ENCODE results near the gene KRTCAP3.
A peak's percentile ranks its signal among the peaks of the same experiment; 100 is the strongest.

KRTCAP3 gene

GRCh38 chr2:27441226-27441926 is 805 bp upstream of the KRTCAP3 start:
- no peak for DNase-seq

GRCh38 chr2:27442920-27443282 is 720 bp downstream of the KRTCAP3 start:
- peak in 1 of 3 donors; percentile 10 for DNase-seq

GRCh38 chr2:27445155-27445554 is 3.0 kb downstream of the KRTCAP3 start:
- DNase-seq: no peak

DNA sequence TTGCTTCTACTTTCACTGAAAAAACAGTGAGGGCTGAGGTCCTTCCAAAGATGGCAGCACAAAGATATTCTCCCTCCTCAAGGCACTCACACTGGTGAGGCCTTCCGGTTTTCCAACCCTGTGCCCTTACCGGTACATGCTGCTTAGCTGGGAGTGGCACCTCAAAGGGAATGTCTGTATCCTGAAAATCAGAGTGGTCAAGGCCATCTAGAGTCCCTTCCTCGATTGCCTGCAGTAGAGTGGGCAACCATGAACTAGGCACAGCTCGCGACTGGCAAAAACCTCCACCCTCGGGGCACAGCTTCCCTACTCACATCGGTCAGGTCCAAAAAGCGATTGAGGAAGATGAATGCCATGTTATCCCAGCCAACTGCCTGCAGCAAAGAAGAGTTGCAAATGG is 3.4 kb downstream of the KRTCAP3 start:
- DNase-seq: no peak

DNA sequence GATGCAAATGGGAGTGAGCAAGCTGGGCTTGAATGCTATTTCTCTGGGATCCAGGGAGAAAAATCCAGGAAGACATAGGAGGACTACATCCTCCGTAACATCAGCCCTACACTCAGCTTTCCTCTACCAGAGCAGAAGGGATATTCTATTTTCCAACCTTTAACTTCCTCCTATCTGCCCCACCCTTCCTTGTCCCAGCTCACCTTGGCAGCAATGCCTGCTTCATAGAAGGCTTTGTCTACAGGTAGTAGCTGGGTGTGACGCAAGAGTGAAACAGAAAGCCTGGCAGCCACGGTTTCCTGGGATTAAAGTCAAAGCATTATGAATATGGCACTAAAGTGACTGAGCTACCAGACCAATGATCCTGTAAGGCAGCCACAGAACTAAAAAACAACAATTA is 3.9 kb downstream of the KRTCAP3 start:
- no peak for DNase-seq

DNA sequence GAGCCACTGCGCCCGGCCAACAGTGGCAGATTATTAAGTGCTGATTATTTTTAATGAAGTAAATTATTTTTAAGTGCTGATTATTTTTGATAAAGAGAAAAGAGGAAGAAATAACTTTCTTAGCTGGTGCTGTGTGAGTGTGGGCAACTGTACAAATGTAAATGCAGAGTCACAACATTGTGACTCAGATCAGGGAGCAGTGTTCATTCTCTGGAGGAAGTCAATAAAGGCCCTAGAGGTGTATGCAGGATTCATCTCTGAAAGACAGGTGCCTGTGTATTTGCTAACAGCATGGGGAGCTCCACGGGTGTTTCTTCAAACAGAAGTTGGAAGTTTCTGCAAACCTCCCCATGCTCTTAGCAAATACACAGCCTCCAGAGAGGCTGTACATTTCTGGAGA is 6.2 kb downstream of the KRTCAP3 start:
- peak in 1 of 3 donors; percentile 9 for DNase-seq

- no peak for DNase-seq
Measured at GRCh38 chr2:27451095-27451494, 8.9 kb downstream of the KRTCAP3 start.

DNA sequence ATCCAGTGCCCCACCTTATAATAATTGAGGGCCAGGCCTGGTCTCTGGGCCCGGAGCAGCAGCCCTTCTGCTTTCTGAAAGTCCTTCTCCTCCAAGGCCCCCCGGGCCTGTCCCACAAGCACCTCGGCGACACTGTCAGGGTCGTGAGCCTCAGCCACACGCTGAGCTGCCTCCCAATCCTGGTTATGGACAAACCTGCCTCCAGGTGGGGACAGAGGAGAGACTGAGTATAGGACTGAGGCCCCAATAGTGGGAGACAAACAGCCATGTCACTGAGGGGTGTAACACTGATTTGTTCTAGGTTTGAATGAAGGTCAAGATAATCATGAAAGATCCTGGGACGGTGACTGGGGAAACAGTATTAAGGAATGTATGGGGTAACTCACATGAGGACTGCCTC is 11.8 kb downstream of the KRTCAP3 start:
- DNase-seq: no peak

DNA sequence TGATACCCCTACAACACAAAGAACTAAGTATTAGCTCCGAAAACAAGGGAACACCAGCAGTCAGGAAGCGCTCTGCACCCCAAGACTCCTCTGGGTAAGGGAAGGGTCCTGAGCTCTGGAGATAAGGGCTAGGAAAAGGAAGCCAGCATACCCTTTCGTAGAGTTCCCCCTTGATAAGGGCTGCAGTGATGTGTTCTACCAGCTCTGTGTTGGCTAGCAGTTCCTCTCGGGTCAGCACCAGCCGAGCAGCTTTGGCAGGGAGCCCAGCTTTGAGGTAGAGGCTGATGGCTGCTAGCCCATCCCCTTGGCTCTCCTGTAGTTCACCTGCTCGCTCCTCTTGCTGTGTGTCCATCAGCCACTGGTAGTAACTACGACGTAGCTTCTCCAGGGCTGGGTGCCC is 18.9 kb downstream of the KRTCAP3 start:
- no peak for DNase-seq

GRCh38 chr2:27464443-27464842 is 22.3 kb downstream of the KRTCAP3 start:
- no peak for DNase-seq

GRCh38 chr2:27471961-27472360 is 29.8 kb downstream of the KRTCAP3 start:
- no peak for DNase-seq

DNA sequence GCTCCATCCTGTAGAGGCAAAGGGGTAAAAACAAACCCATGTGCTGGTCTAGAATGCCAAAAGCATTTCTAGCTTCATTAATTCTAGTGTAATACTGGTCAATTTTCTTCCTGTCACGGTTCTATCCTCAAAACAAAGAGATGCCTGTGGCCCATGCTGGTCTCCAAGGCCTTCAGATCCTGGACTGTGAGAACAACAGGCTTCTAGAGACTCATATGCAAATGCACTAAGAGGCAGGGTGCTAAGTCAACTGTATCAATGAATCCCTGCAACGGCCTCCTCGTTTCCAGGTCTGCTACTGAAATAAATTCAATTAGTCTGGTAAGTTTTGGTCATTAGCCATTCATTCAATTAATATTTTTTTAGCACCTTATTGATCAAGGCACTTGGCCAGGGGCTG is 43.3 kb downstream of the KRTCAP3 start:
- DNase-seq: no peak

GRCh38 chr2:27489118-27489497 is 46.9 kb downstream of the KRTCAP3 start:
- DNase-seq: peak in 2 of 3 donors; percentile 11 to 22

- peak; percentile 99 for DNase-seq
Measured at GRCh38 chr2:27489498-27490397, 47.6 kb downstream of the KRTCAP3 start, which contains the start of gene IFT172. Gene IFT172, minus strand, starts transcription at chr2:27489743. Its CDS starts 90 bp downstream, at chr2:27489653.

GRCh38 chr2:27492557-27492956 is 50.4 kb downstream of the KRTCAP3 start:
- peak in 1 of 3 donors; percentile 12 for DNase-seq

DNA sequence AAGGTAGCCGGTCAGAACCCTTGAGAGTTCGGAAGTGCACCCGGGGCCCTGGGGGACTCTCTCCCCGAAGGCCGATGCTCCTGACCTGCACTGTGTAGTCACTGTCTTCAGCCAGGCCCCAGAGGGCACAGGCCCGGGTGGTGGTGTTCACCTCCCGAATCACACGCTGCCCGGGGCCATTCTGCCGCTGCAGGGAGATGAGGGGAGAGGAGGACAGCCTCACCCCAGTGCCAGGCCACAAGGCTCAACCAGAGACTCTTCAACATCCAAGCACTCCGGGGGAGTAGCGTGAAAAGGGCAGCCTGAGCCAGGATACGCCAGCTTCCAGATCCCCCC is 51.7 kb downstream of the KRTCAP3 start:
- peak in 1 of 3 donors; percentile 16 for DNase-seq

Measured in suppressor macrophage treated with lipopolysaccharide for 1 hour (primary cell).